Kidney epithelial cell (primary cell): ENCODE data around the gene GMCL1. TPM values are rescaled to one million over a fixed set of nuclear protein-coding genes. Genes with fewer than 3 reads are reported as not detected.

Experiments used
- DNase-seq: peaks from one replicate; pipeline ENCODE4 v3.0.0-alpha.2; 2010; ENCODE audit warnings: low read depth
- H3K27me3 ChIP-seq: 2 replicates; pipeline ENCODE4 v1.6.0; 2011; ENCODE audit warnings: low read length; ENCODE audit not compliant: control insufficient read depth, insufficient read depth
- H3K36me3 ChIP-seq: 2 replicates; pipeline ENCODE4 v1.5.1; 2011; ENCODE audit warnings: low read length; ENCODE audit not compliant: control insufficient read depth, insufficient read depth
- H3K4me3 ChIP-seq: 2 replicates; pipeline ENCODE4 v1.5.1; 2011; ENCODE audit warnings: low read depth, mild to moderate bottlenecking, control low read depth, low read length
- CTCF ChIP-seq: IDR thresholded peaks from 2 replicates; pipeline ENCODE4 v1.5.1; 2011; ENCODE audit warnings: mild to moderate bottlenecking, moderate library complexity, low read length, control low read depth, inconsistent platforms; ENCODE audit not compliant: insufficient read depth, poor library complexity, severe bottlenecking
- total RNA-seq: library from RNA; depleted of rRNA; stranded (reverse); fragments of >200 nt; gene quantifications from 2 replicates; pipeline ENCODE4 v1.2.3, GENCODE V29; 2015

GMCL1 gene
- total RNA-seq, 1 donor from 2014 or later: 12.2 TPM

DNA sequence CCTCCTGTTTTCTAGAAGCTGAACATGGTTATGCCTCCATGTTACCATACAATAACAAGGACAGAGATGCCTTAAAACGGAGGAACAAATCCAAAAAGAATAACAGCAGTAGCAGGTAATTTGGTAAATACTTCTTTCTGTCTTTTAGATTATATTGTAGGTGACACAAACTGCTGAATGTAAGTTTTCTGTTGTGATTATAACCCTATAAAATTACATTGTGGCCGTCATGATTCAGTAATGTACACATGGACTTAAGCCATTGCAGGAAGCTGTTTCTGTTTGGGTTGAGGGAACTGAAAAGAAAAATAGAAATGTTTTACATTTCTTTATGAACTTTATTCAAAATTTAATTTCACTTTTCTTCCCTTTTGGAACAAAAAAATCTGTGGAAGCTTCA is 86.6 kb downstream of the GMCL1 start:
- TF ChIP-seq CTCF: no peak
- H3K36me3 ChIP-seq: no peaks in the 10 kb centered on the region
- H3K4me3 ChIP-seq: no peak overlapping the region
- no peaks in the 10 kb centered on the region for H3K27me3 ChIP-seq
- no peak for DNase-seq

- Histone ChIP-seq H3K27me3 (no peaks in the 10 kb centered on the region), H3K36me3 (no peaks in the 10 kb centered on the region), H3K4me3 (no peak overlapping the region)
- peak; percentile 45 for DNase-seq
- TF ChIP-seq CTCF: no peak
These were observed 88.4 kb downstream of the GMCL1 start for GRCh38 chr2:69917852-69918251.

DNA sequence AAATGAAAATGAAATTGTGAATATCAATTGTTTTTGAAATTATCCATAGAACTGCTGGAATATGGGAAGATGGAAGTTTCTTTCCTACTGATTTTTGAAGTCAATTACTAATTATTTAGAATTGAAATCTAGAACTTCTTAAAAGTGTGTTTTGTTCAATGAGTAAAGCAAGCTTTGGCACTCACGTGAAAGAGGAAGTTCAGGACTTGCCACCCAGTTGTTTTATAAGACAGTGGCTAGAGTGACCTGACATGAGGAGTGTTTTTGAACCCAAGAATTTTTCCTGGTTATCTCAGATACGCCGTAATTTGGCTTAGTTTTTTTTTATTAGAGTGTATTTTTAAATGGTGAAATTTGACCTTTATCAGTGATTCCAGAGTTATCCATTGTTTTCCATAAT is 88.9 kb downstream of the GMCL1 start:
- Histone ChIP-seq H3K4me3 (no peak overlapping the region), H3K36me3 (peaks cover 1% of the 10 kb centered on the region), H3K27me3 (no peaks in the 10 kb centered on the region)
- TF ChIP-seq CTCF: no peak
- no peak for DNase-seq

DNA sequence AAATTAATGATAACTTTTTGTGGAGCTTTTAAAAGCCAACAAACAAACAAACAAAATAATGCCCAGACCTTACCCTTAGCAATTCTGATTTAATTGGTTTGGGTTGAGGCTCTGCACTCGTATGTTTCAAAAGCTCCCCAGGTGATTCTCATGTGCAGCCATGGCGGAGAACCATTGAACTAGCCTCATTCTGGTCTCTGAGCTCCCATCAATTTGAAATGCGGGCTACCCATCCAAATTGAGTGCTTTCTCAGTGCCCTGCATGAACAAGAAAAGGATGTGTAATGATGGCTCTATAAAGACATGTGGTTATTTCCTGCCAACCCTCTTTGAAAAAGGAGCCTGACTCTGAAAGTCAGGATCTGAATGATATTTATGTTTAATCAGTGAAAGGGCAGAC is 93.7 kb downstream of the GMCL1 start:
- peaks cover 1% of the 10 kb centered on the region for H3K36me3 ChIP-seq
- no peak overlapping the region for H3K4me3 ChIP-seq
- TF ChIP-seq CTCF: no peak
- H3K27me3 ChIP-seq: no peaks in the 10 kb centered on the region
- no peak for DNase-seq

GRCh38 chr2:69926849-69927515 is 97.5 kb downstream of the GMCL1 start:
- no peak for DNase-seq
- TF ChIP-seq CTCF: no peak
- H3K36me3 ChIP-seq: peaks cover 1% of the 10 kb centered on the region

More at GRCh38 chr2:69926849-69927515, 97.5 kb downstream of the GMCL1 start:
- H3K4me3 ChIP-seq: no peak overlapping the region
- no peaks in the 10 kb centered on the region for H3K27me3 ChIP-seq

Other genes starting within 250 kb of the GMCL1 start
- 32.5 and 54.3 TPM in 2 replicates for gene AAK1, start 185.9 kb upstream of the GMCL1 start, total RNA-seq
- 73.6 and 93.5 TPM in 2 replicates for gene ANXA4, start 87.5 kb upstream of the GMCL1 start, total RNA-seq
- 69.4 and 84.1 TPM in 2 replicates for gene SNRNP27, start 64.3 kb downstream of the GMCL1 start, total RNA-seq
- gene MXD1, start 85.4 kb downstream of the GMCL1 start, total RNA-seq: 14.1 and 14.4 TPM in 2 replicates
- 0.07 and 0.08 TPM in 2 replicates for gene ASPRV1, start 132.0 kb downstream of the GMCL1 start, total RNA-seq